Right hindlimb (tissue), 1 donor: ENCODE measurements around the gene ADAMTS17.
"Not testable (repeated sequence)": the region's sequence is repeated elsewhere in the genome, so short reads cannot be mapped to it uniquely, and the experiment has no call there.

ENCODE experiments used
- DNase-seq: peaks from one replicate; pipeline ENCODE4 v3.0.0-alpha.2; 2018

The ADAMTS17 gene

DNA sequence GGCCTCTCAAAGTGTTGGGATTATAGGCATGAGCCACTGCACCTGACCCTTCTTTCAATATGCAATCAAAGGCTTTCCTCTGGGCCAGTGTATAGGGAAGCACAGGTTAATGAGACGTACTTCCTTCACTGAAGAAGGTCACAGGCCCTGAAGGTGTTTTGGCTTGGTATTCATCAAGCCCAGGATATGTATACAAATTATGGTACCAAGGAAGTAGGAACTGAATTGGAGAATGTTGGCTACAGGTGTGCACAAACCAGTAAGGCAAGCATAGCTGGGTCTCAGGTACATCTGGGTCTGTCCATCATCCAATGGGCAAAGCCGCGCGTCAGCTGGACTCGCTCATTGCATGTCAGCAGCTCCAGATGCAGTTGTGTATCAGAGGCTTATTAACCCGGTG is 237.9 kb downstream of the ADAMTS17 start:
- DNase-seq, result no peak

DNA sequence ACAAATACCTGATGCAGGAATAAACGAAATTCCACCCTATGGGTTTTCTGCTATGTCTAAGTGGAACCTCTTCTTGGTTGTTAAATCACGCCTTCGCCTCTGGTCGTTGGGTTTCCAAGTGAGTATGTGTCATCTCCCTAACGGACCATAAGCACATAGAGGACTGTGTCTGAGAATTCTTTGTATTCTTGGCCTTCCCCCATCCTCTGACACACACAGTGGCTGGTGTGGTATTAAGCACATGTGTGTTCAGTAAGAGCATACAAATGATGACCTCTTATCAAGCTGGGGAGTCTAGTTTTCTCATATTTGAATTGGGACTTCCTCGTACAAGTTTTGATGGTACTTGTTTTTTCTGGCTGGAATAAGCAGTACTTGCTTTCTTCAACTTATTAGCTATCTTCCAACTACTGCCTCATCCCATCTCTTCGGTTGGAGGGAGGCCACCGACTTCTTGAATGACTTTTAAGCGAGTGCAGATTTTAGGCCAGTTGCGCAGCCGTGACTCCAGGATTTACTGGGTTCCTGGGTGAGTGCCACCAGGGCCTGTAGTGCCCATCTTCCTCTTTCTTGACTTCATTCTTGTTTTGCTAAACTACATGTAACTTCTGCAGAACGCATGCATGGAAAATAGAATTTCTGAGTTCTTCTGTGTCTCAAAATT is 240.2 kb downstream of the ADAMTS17 start:
- no peak for DNase-seq

DNA sequence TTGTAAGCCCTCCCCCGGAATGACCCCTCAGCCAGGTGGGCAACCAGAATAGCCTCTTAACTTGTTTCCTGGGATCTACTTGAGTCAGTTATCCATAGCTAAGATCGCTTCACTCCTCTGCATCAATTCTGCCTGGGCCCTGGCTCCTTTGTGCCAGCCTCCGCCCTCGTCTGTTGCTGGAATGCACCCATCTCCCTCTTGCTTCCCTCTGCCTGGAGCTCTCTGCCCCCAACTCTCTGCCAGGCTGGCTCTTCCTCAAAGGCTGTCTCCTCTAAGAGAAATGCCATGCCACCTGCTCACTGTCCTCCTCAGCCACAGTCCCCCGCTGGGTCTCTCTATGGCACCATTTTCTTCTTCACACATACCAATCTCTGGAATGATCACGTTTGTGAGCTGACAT is 240.8 kb downstream of the ADAMTS17 start:
- DNase-seq, result no peak

DNA sequence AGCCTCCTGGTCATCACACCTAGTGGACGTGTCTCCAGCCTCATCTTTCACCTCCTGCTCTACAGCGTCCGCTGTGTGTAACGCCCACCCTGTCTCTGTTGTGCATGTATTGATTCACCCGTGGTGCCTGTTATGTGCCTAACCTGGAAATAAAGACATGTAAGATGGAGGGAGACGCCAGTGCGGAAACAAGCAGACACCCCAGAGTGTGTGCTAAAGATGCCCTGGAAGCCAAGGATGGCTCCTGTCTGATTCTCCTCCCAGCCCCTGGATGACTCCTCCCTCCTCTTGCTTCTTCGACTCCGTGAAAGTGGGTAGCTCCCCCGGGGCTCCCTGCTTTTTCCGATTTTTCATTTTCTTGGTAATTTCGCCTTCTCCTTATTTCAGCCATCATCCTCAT is 241.8 kb downstream of the ADAMTS17 start:
- no peak for DNase-seq

DNA sequence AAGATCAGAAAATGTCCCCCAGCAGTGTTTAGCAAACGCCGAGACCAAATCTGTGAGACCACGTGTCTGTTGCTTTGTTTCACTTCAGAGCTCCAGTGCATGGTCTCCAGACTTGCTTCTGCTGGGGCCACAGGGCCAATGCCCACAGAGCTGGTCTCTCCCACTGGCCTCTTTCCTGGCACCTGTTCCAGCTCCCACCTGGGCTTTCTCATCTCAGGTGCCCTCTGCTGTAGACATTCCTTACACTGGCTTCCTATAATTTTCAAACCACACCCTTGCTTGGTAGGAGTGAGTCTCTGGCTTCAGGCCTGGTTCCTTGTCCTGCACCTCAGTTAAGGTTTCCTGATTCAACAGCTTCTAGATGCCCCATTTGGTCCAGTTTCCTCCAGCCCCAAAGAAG is 243.1 kb downstream of the ADAMTS17 start:
- DNase-seq, result no peak

DNA sequence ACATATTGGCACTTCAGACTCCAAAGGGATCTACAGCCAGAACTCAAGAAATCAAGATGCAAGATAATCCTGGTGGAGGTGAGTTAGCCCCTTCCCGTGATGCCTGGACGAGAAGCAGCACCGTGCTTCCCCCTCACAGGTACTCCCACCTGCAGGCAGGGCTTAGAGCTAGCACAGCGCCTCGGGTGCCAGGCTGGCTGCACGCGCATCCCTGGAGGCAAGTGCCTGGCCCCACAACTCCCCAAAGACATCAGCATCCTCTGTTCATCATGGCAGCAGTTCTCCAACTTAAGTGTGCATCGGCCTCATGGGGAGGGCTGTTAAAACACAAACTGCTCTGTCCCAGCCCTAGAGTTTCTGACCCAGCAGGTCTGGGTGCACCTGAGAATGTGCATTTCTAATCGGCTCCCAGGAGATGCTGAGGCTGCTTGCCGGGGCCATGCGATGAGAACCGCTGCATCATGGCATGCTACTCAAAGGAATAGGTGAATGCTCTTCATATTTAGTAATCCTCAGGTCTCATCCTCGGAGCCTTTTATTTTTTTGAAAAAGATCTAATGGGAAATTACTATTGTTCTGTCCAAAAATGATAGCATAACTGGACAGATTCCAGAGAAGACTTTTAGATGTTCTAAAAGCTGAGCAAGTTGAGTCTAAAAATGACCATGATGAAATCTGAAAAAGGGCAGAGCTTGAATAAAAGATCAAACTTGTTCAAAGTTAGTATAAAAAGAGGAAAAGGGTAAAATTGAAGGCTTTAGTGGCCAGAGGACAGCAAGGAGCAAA is 244.2 kb downstream of the ADAMTS17 start:
- no peak for DNase-seq

DNA sequence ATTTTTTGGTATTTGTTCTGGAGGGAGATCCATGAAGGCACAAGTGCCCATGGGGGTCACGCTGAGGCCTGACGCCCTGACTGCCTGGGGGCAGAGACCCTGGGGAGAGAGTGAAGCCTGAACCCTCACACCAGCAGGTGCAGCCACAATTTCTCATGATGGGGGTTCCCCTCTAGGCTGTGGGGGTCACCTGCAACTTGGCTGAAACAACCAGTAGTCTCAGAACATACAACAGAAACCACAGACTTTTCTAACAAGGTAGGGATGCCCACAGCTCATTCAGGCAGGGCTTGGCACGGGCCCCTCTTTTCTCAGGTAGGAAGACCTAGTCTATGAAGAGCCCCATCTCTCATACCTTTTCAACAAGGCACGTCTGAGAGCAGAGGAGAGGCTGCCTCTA is 245.1 kb downstream of the ADAMTS17 start:
- DNase-seq, result no peak

DNA sequence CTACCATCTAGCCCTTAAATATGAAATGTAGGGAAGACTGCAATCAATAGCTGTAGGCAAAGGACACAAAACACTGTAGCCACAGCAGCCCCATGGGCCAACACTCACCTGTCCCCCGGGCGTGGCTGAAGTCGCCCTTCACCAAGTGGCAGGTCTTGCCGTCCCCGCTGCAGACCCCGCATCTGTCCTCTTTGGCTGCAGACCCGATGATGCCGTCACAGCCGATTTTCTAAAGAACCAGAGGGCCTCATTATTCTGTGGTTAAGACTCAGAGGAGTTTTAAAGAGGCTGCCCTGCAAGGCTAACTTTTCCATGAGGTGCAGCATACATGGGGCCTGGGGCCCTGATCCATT is 245.6 kb downstream of the ADAMTS17 start:
- no peak for DNase-seq

DNA sequence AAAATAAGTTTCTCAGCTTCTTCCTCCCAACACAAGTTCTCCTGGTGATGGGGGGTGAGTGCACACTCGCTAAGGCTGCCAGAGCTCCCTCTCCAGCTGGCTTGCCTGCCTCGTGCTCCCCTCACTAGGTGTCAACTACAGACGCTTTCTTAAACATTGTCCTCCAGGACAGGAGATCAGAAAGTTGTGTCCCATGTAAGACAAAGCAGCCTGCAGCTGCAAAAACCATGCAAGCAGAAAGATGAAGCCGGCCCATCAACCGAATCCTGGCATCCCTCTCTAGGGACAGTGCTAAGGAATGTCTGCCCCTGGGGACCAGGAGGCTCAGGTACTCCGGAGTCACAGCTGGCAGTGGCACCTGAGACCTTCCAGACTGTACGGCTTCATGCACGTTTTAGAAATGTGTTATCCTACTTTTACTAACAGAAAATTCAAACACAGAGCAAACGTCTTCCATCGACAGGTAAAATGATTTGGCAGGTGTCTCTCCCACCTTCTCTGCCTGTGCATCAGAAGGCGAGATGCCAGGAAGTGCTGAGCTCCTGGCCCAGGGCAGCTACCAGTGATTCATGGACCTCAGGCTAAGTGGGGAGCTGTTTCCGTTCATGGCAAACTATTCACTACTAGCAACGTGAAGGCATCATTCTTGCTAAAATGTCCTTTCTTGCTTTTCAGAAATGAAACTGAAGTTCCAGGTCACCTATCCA is 246.1 kb downstream of the ADAMTS17 start:
- DNase-seq, result no peak

DNA sequence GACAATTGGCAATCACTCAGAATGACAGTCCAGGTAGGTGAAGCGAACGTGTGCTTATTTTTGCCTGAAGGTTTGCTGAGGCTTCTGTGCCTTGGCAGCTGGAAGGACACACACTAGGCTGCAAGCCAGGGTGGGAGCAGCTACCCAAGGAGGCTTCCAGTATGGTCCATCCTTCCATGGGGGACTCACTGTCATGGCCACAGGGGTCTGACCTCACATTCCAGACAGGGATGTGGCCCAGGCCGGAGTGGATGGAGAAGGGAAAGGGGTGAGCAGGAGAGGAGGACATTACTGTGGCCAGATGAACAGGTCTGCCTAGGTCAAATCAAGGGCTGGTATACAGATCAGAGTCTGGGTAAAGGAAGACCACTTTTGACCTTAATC is 247.7 kb downstream of the ADAMTS17 start:
- DNase-seq, result no peak

DNA sequence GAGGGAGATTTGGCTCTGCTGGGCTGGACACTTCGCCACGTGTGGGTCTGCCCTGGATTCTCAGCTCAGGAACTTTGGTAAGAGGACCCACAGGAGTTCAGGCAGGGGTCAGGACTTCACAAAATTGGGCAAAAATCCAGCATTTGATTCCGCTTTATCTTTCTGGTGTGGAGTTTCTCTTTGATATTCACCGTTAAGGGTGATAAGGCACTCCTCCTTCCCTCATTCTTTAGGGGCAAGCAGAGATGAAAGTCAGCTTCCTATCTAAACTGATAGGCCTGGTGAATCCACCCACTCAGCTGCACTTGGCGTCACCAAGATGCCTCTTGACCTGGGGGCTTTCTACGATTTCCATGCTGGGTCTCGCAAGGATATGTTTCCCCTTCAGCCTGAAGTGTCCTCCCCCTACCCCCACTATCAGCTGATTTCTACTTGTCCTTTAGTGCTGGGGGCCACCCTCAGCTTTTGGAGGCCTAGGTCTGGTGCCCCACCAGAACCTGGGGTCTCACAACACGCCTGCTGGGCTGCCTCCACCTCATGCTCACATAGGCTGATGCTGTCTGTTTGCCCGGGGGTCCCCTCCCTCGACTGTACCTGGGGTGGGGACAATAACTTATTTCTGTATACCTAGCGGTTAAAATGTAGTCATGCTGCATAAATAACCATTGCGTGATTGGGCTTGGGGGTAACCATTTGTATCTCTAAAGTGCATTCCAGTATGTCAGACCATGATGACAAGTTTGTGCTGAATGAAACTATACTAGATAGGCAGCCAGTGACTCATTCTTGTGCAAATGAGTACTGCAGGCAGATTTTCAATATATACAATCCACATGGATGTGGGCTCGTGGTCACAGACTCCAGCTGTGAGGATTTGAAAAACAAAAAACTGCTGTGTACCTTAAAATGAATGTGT is 248.3 kb downstream of the ADAMTS17 start:
- DNase-seq, result no peak

DNA sequence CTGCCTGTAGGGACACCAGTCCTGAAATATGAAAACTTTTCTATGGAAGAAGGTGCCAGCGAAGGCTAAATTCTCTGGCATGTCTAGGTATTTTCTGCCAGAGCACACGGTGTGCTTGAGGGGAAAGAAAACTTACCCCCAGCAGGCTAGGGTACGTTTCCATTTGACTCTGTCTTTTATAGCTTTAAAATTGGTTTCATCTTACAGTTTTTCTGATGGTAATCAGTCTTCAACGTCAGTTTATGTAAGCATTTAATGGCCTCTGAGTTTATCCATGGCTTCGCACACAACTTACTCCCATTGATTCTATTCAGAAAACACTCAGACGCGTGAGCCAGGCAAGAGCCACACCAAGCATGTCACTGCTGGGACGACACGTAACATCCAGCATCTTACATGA is 249.7 kb downstream of the ADAMTS17 start:
- no peak for DNase-seq

DNA sequence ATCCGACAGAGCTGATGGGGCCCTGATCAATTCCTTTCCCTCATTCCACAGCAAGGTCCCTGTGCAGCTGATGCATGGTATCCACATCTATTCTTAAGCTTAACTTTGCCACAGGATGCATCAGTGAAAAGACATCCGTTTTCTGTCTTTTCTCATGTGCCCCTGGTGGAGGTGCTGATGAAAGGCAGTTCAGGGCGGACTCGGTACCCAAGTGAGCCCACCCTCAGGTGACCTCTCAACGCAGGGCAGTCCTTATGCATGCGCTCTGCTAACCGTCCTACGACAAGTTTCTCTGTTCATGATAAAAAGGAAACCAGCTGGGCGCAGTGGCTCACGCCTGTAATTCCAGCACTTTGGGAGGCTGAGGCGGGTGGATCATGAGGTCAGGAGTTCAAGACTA is 251.4 kb downstream of the ADAMTS17 start:
- no peak for DNase-seq

DNA sequence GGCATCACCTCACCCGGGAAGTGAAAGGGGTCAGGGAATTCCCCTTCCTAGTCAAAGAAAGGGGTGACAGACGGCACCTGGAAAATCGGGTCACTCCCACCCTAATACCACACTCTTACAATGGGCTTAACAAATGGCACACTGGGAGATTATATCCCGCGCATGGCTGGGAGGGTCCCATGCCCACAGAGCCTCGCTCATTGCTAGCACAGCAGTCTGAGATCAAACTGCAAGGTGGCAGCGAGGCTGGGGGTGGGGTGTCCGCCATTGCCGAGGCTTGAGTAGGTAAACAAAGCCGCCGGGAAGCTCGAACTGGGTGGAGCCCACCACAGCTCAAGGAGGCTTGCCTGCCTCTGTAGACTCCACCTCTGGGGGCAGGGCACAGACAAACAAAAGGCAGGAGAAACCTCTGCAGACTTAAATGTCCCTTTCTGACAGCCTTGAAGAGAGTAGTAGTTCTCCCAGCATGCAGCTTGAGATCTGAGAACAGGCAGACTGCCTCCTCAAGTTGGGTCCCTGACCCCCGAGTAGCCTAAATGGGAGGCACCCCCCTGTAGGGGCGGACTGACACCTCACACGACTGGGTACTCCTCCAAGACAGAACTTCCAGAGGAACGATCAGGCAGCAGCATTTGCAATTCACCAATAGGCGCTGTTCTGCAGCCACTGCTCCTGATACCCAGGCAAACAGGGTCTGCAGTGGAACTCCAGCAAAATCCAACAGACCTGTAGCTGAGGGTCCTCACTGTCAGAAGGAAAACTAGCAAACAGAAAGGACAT is 257.5 kb downstream of the ADAMTS17 start:
- DNase-seq, result not testable (repeated sequence)

DNA sequence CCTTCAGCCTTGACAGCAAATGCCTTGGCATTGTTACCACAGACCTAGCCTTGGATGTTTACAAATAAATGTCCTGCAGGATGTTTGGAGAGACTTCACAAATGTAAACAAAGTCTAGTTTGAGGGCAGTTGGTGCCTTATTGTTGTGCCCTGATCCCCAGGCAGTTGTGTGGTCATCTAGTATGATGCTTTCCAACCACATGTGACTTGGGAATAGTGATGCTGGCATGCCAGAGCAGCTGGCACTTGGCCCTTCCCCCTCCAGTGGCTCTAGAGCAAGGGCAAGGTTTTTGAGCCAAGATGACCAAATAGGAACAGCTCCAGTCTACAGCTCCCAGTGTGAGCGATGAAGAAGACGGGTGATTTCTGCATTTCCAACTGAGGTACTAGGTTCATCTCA is 258.2 kb downstream of the ADAMTS17 start:
- DNase-seq, result no peak

DNA sequence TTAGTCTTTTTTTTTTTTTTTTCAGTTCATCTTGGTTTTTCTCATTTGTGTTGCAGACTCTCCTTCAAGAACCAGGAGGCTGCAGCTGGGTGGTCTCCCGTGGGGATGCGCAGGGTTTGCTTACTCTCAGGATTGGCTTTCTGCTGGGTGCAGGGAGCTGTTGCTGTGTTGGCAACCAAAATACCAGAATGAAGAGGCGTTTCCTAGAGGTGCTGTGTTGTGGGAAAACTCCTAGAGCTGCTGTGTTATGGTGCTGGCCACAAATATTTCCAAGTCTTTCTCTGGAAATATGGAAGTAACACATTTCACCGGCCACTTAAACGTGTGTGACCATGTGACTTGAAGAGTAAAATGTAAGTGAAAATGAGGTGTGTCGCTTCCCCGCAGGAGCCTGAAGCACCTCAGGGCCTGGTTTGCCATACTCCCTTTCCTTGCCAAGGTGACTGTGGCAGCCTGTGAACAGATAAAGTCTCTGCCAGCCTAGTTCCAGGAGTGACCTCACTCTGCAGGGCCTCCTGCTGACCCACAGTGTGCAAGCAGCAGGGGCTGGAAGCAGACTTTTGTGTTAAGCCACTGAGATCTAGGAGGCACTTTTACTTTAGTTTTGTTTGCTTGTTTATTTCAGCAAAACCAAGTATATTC is 258.9 kb downstream of the ADAMTS17 start:
- no peak for DNase-seq

DNA sequence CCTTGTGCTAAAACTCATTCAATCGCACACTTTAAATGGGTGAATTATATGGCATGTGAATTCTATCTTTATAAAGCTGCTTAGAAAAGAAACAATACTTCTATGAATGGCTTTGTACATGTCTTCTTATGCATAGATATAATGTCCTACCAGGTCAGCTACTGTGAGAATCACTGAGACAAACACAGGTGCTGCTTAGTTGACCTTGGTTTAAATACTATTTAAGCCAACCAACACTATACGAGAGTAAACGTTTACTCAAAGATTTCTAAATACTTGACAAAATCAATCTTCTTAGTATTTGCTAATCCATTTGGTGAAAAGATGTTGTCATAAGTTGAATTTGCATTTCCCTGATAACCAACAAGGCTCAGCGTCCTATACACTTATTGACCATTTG is 260.3 kb downstream of the ADAMTS17 start:
- DNase-seq, result no peak

DNA sequence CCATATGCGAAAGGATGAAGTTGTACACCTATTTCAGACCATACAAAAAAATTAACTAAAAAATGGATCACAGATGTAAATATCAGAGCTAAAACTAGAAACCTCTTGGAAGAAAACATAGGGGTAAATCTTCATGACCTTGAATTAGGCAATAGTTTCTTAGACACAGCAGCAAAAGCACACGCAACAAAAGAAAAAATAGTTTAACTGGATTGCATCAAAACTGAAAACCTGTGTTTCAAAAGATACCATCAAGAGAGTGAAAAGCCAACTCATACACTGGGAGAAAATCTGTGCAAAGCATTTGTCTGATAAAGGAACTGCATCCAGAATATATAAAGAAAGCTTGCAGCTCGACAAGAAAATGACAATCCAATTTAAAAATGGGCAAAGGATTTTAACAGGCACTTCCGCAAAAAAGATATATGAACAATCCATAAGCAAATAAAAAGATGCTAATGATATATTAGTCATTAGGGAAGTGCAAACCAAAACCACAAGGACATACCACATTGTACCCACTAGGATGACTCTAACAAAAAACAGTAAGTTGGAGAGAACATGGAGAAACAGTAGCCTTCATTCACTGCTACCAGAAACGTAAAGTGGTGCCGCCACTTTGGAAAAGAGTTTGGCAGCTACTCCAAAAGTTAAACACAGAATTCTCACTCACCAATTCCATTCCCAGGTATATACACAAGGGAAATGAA is 263.1 kb downstream of the ADAMTS17 start:
- no peak for DNase-seq

DNA sequence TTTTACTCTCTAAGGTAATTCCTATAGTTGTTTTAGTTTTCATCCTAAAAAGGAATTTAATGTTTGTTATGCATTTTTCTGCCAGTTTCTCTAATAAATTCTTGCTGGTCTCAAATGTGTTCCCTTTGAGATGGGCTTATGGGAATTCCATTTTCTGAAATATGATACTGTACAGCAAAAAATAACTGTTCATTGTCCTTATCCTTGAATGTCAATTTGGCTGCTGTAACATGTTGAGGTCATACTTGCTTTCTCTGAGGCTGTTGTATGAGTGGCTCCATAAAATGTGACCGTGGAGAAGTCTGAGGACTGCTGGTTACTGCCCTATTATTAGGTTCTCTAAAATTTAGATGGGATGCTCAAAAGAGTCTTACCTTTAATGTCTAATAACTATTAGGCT is 266.5 kb downstream of the ADAMTS17 start:
- DNase-seq, result no peak

DNA sequence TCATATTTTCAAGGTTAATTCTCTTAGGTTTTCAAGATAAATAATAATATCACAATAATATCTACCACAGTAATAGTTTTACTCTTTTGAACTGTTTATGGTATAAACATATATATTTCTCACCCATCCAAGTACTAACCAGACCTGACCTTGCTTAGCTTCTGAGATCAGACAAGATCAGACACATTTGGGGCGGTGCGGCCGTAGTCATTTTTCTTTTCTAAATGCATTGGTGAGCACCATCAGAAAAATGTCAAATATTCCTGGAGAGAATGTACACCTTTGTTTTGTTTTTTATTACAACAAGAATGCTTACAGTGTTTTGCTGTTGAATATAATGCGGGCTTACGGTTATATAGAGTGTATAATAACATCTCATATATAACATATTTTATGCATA is 267.8 kb downstream of the ADAMTS17 start:
- no peak for DNase-seq
